ENCODE measurements around the gene PKP2.

PKP2 gene

GRCh38 chr12:32742133-32742532 lies 154.4 kb downstream of the PKP2 start:
- Histone ChIP-seq H3K4me3 (ENCODE audit: low read depth, low read length, poor library complexity, severe bottlenecking) (no peak overlapping the region), H3K79me2 (ENCODE audit: insufficient read depth, low read length) (no peaks in the 10 kb centered on the region), H3K27ac (ENCODE audit: low read depth, low read length, poor library complexity, severe bottlenecking) (no peak overlapping the region), H3K9me3 (ENCODE audit: low read length) (no peaks in the 10 kb centered on the region), H3K9me2 (ENCODE audit: low read depth, low read length) (no peaks in the 10 kb centered on the region), H3K4me1 (ENCODE audit: insufficient read depth, low read length, severe bottlenecking) (no peaks in the 10 kb centered on the region), H3K27me3 (ENCODE audit: insufficient read depth, low read length) (no peaks in the 10 kb centered on the region), H3K9ac (ENCODE audit: low read length) (no peak overlapping the region), H4K20me1 (ENCODE audit: insufficient read depth, low read length) (no peaks in the 10 kb centered on the region), H3K36me3 (ENCODE audit: insufficient read depth, low read length) (peaks cover 95% of the 10 kb centered on the region), H3F3A (ENCODE audit: insufficient read depth, low read length) (peaks cover under 1% of the 10 kb centered on the region; the same call in 1 of the 2 replicates), H2AFZ (ENCODE audit: low read length) (no peak overlapping the region), H3K4me2 (ENCODE audit: low read length) (no peak overlapping the region)
- TF ChIP-seq, protein P1, sequence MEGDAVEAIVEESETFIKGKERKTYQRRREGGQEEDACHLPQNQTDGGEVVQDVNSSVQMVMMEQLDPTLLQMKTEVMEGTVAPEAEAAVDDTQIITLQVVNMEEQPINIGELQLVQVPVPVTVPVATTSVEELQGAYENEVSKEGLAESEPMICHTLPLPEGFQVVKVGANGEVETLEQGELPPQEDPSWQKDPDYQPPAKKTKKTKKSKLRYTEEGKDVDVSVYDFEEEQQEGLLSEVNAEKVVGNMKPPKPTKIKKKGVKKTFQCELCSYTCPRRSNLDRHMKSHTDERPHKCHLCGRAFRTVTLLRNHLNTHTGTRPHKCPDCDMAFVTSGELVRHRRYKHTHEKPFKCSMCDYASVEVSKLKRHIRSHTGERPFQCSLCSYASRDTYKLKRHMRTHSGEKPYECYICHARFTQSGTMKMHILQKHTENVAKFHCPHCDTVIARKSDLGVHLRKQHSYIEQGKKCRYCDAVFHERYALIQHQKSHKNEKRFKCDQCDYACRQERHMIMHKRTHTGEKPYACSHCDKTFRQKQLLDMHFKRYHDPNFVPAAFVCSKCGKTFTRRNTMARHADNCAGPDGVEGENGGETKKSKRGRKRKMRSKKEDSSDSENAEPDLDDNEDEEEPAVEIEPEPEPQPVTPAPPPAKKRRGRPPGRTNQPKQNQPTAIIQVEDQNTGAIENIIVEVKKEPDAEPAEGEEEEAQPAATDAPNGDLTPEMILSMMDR (IDR thresholded peaks at IDR 0.05; ENCODE audit: low read length): no peak
- no peak for TF ChIP-seq EZH2 (IDR thresholded peaks at IDR 0.05; ENCODE audit: borderline replicate concordance, low read length)
